Stimulated activated CD8-positive, alpha-beta memory T cell treated with anti-CD3 and anti-CD28 coated beads, Interleukin-15, amount 100 ng/mL, for 48 hours (primary cell): Measurements from ENCODE around the gene OR1F1.

ENCODE experiments used
- DNase-seq, 2 donors: peaks; one replicate each; pipeline ENCODE4 v3.0.0-alpha.2; 2020; ENCODE audit warnings: low read depth in 2 of 2

The OR1F1 gene

DNA sequence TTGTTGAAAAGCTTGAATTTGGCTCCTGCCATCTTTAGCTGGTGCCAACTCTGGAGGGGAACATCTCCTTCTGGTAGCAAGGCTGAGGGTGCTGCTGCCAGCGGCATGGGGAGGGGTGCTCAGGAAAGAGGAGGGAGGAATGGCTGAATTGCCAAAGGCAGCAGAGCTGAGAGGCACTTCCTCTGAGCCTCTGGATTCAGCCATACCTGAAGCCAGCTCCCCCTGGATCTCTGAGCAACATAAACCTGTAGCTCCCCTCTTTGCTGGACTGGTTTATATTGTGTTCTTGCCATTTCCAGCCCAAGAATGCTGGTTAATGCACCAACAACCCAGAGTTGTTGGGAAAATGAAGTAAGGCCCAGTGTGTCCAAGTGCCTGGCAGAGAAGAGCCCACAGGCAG, 61.0 kb downstream of the OR1F1 start:
- DNase-seq, result no peak

DNA sequence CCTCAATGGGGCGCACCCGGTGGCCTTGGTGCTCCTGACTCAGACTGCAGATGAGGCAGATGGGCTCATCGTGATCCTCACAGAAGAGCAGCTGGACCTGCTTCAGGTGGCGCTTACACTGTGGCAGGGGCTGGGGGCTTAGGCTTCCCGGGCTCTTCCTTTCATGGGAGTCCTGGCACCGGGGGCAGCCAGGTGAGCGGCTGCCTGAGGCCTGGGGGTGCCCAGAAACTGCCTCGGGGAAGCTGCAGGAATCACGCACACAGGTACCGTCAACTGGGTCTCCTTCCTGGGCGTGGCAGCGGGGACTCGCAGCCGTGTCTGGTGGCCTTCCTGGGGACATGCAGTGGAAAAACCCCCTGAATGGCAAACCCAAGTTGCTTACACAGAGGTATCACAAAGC, 61.4 kb downstream of the OR1F1 start:
- DNase-seq, result no peak

DNA sequence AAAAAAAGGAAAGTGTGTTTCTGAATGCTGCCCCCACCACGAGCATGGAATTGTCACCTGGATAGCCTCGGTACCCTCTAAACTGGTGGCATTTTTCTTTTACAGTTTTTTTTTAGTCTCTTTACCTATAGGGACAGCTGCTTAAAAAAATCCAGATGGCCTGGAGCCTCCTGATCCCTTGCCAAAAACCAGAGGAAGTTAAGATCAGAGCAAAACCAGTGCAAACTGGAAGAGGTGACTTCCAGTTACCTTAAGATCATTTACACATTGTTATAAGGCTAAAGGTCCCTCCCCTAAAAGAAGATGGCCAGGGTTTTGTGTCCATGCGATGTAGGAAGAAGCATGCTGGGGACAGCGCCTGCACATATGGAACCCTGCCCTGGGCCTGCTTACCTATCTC, 65.0 kb downstream of the OR1F1 start:
- no peak for DNase-seq

DNA sequence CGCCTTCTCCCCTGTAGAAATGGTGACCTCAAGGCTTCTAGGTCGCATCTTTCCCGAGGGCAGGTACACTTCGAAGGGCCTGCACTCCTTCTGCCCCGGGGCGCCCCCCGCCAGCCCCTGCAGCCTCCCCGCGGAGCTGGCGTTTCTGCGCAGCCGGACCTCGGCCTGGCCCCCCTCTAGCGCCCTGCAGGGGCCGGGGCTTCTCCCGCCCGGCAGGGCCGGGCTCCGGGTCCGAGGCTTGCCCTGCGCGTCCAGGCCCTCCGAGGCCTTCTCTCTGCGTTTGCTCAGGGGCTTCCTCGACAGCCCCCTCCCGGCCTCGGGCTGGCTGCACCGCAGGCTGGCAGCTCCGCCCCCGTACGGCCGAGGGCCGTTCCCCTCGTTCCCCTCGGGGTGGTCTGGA, 66.3 kb downstream of the OR1F1 start:
- DNase-seq, result no peak
